GM12891 (cell line): ENCODE measurements around the gene PPP1R12C.

Source experiments
- PAX5 ChIP-seq: IDR thresholded peaks from 2 replicates; pipeline ENCODE4 v1.6.1; 2011; ENCODE audit warnings: low read length, moderate library complexity, mild to moderate bottlenecking; ENCODE audit not compliant: insufficient read depth, severe bottlenecking
- POLR2A ChIP-seq: IDR thresholded peaks from 2 replicates; pipeline ENCODE4 v1.6.1; 2011; ENCODE audit warnings: low read depth, low read length, control low read depth
- POLR2AphosphoS5 ChIP-seq: IDR thresholded peaks from 2 replicates; pipeline ENCODE4 v1.6.1; 2011; ENCODE audit warnings: low read depth, low read length, control low read depth
- POU2F2 ChIP-seq: IDR thresholded peaks from 2 replicates; pipeline ENCODE4 v1.6.1; 2011; ENCODE audit warnings: low read depth, mild to moderate bottlenecking, control low read depth, low read length, moderate library complexity
- SPI1 ChIP-seq: IDR thresholded peaks from 2 replicates; pipeline ENCODE4 v1.6.1; 2011; ENCODE audit warnings: low read depth, low read length, control low read depth
- TAF1 ChIP-seq: IDR thresholded peaks from 2 replicates; pipeline ENCODE4 v1.6.1; 2011; ENCODE audit warnings: low read depth, low read length, control low read depth

DNA sequence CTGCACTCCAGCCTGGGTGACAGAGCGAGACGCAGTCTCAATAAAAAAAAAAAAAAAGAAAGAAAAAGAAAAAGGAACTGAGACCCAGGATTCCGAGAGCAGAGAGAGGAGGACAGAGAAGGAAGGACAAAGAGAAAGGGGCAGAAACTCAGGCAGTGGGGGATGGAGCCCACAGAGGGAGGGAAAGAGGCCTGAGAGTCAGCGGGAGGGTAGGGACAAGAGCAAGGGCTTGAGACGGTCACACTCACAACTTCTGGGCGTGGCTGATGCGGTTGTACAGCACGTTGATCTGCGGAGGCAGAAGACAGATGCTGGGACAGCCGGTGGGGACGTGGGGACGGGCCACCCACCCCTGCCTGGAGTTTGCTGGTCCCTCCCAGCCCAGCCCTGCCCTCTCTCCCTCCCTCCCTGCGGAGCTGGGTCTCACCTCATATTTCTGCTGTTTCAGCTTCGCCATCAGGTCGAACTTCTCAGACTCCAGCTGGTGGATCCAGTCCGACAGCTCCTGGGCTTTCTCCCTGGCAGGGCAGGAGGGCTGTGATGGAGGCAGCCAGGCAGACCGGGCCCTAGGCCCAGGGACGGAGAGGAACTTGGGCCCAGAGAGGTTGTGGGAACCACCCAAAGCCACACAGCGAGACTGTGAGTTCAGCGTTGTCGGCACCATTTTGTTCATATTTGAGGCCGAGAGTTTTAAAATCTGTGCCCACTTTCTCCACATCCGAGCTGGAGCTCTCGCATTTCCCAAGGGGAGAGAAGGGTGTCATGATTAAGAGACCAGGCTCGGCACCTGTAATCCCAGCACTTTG, 16.4 kb upstream of the PPP1R12C start:
- TF ChIP-seq POLR2A (no peak), POLR2AphosphoS5 (no peak), TAF1 (no peak), SPI1 (peak; percentile 72), POU2F2 (no peak), PAX5 (no peak)
